ENCODE measurements around the gene SLC17A2. TPM values are rescaled to one million over a fixed set of nuclear protein-coding genes. Genes with fewer than 3 reads are reported as not detected.

SLC17A2 gene
- total and polyA plus RNA-seq, 7 experiments from 2014 or later: 0.15 TPM; not detected in 6

DNA sequence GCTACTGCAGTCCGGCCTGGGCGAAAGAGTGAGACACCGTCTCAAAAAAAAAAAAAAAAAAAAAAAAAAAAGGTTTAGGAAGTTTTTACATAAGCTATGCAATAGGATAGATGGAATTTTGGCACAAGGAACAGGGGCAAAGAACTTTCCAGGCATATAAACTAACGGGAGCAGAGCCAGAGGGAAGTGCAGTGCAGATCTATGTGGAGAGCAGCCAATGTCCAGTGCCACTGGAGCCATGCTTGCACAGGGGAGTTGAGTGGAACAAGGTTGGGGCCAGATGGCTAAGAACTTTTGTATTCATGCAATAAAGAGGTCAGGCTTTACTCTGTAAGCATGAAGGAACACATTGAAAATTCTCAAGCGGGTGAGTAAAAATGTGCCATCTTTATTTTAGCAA, 10.8 kb downstream of the SLC17A2 start:
- no peak overlapping the region for H3K4me3 Mint-ChIP-seq
- H3K4me1 Mint-ChIP-seq: peaks cover 0 to 6% (median 0%) of the 10 kb centered on the region in 7 donors
- H3K27me3 Mint-ChIP-seq: no peaks in the 10 kb centered on the region
- H3K27me3 ChIP-seq (ENCODE audit: control insufficient read depth in 2 of 2, insufficient read depth in 2 of 2, low read length in 2 of 2): no peaks in the 10 kb centered on the region
- ATAC-seq: no peak
- H3K4me1 ChIP-seq (ENCODE audit: control insufficient read depth in 2 of 2, insufficient read depth in 2 of 2, low read length in 2 of 2): no peaks in the 10 kb centered on the region
- H3K9me3 ChIP-seq (ENCODE audit: control insufficient read depth in 2 of 3, low read length in 3 of 3): no peaks in the 10 kb centered on the region
- peaks cover 0 to 10% (median 0%) of the 10 kb centered on the region in 5 donors for H3K36me3 Mint-ChIP-seq
- no peak overlapping the region for H3K4me3 ChIP-seq (ENCODE audit: low read length)
- no peak overlapping the region for H3K27ac Mint-ChIP-seq
- peaks cover 0 to 7% (median 0%) of the 10 kb centered on the region in 11 donors for H3K9me3 Mint-ChIP-seq
- ChIA-PET CTCF (no interaction called here), POLR2A (interaction anchor here (0.7 kb wide), 1 partner anchor 159 kb away, joined by 4 read pairs; no protein-coding TSS in a partner anchor)
- DNase-seq: no peak
- no peaks in the 10 kb centered on the region for H3K36me3 ChIP-seq (ENCODE audit: control insufficient read depth in 2 of 3, insufficient read depth in 3 of 3, low read length in 3 of 3)
- intact Hi-C loops (cut with micrococcal nuclease): no loop called here
- H3K27ac ChIP-seq (ENCODE audit: low read depth, low read length): no peak overlapping the region

DNA sequence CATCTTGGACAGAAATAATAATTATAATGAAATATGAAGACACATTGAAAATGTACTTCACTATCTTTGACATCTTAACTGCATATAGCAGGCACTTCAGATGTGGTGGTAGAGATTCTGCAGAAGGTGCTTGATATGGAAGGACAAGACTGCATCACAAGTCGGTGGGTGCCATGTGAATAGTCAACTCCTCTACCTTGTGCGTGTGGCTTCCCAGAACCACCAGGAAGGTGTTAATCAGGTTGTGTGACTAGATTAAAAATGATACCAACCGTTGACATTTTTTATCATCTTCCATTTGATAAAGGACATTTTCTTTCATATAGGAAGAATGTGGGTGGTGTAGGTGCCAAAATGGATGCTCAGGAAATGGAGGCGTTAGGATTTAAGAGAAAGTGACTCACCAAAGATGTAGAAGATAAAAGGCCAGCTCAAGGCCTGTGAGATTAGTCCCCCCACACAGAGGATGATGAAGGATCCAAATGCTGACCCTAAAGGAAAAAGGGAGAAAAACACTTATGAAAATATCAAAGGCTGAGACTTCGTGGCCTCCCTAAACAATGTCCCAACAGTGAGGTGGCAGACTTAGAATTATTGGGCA, 12.3 kb downstream of the SLC17A2 start:
- no peak for DNase-seq
- H3K4me1 ChIP-seq (ENCODE audit: control insufficient read depth in 2 of 2, insufficient read depth in 2 of 2, low read length in 2 of 2): no peaks in the 10 kb centered on the region
- H3K4me3 ChIP-seq (ENCODE audit: low read length): no peak overlapping the region
- H3K9me3 ChIP-seq (ENCODE audit: control insufficient read depth in 2 of 3, low read length in 3 of 3): no peaks in the 10 kb centered on the region
- Mint-ChIP-seq H3K36me3 (peaks cover 0 to 15% (median 4%) of the 10 kb centered on the region in 5 donors), H3K4me3 (no peak overlapping the region), H3K9me3 (peaks cover 0 to 12% (median 0%) of the 10 kb centered on the region in 11 donors), H3K27me3 (peaks cover 0 to 5% (median 0%) of the 10 kb centered on the region in 5 donors), H3K4me1 (peaks cover 0 to 14% (median 0%) of the 10 kb centered on the region in 7 donors), H3K27ac (no peak overlapping the region)
- ChIA-PET CTCF (no interaction called here), POLR2A (no interaction called here)
- no peak for ATAC-seq
- H3K36me3 ChIP-seq (ENCODE audit: control insufficient read depth in 2 of 3, insufficient read depth in 3 of 3, low read length in 3 of 3): no peaks in the 10 kb centered on the region
- intact Hi-C loops (cut with micrococcal nuclease): no loop called here
- no peaks in the 10 kb centered on the region for H3K27me3 ChIP-seq (ENCODE audit: control insufficient read depth in 2 of 2, insufficient read depth in 2 of 2, low read length in 2 of 2)
- no peak overlapping the region for H3K27ac ChIP-seq (ENCODE audit: low read depth, low read length)

DNA sequence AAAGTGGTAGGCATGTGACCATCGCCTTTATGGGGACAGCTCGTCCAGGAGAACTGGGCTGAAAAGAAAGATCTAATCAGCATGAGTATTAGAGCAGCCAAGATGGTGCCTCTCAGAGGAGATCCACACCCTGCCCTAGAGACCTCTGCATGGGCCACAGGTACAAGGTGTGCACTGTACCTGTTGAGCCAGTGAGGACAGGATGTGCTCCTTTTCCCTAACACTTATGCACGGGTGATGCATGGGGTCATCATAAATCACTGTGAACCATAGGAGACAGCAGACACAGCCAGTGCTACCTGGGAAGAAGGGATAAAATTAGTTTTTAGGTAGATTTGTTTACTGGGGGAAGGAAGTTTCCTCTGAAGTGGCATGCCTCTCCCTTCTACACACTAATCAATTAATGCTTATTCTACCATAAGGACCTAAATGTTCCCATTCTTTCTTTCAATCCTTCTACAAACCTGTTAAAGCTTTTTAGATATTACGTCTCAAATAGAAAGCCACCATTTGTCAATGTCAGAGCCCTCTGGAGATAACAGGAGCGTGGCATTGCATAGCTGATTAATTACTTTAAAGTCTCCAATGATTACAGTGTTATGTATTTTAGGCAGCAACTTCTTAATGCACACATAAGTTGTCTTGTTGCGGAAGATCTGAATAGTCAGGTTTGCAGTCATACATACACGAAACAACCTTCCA, 13.6 kb downstream of the SLC17A2 start:
- Histone ChIP-seq H3K36me3 (ENCODE audit: control insufficient read depth in 2 of 3, insufficient read depth in 3 of 3, low read length in 3 of 3) (no peaks in the 10 kb centered on the region), H3K4me1 (ENCODE audit: control insufficient read depth in 2 of 2, insufficient read depth in 2 of 2, low read length in 2 of 2) (no peaks in the 10 kb centered on the region), H3K9me3 (ENCODE audit: control insufficient read depth in 2 of 3, low read length in 3 of 3) (no peaks in the 10 kb centered on the region), H3K27ac (ENCODE audit: low read depth, low read length) (no peak overlapping the region), H3K4me3 (ENCODE audit: low read length) (no peak overlapping the region), H3K27me3 (ENCODE audit: control insufficient read depth in 2 of 2, insufficient read depth in 2 of 2, low read length in 2 of 2) (no peaks in the 10 kb centered on the region)
- H3K27ac Mint-ChIP-seq: no peak overlapping the region
- no peak for ATAC-seq
- H3K4me1 Mint-ChIP-seq: peaks cover 0 to 14% (median 0%) of the 10 kb centered on the region in 7 donors
- peaks cover 0 to 15% (median 4%) of the 10 kb centered on the region in 5 donors for H3K36me3 Mint-ChIP-seq
- CTCF ChIA-PET: no interaction called here
- no peak for DNase-seq
- peaks cover 0 to 5% (median 0%) of the 10 kb centered on the region in 5 donors for H3K27me3 Mint-ChIP-seq
- POLR2A ChIA-PET: no interaction called here
- no peak overlapping the region for H3K4me3 Mint-ChIP-seq
- intact Hi-C loops (cut with micrococcal nuclease): no loop called here
- H3K9me3 Mint-ChIP-seq: peaks cover 0 to 12% (median 0%) of the 10 kb centered on the region in 11 donors

DNA sequence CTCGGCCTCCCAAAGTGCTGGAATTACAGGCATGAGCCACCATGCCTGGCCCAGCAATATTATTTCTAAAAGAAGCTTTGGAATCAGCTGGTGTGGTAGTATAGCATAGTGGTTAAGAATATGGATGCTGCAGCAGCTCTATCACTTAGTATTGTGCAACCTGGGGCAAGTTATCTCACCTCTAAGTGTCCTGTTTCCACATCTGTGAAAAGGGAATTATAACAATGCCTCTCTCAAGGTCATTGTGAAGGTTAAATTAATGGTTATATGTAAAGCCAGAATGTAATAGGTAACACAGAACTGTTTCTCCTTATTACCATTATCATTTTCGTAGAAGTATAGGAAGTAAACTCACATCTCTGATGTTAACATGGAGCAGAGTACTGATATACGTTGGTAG, 14.2 kb downstream of the SLC17A2 start:
- no peaks in the 10 kb centered on the region for H3K36me3 ChIP-seq (ENCODE audit: control insufficient read depth in 2 of 3, insufficient read depth in 3 of 3, low read length in 3 of 3)
- Mint-ChIP-seq H3K4me1 (peaks cover 0 to 17% (median 0%) of the 10 kb centered on the region in 7 donors), H3K4me3 (no peak overlapping the region), H3K27ac (no peak overlapping the region), H3K36me3 (peaks cover 0 to 18% (median 4%) of the 10 kb centered on the region in 5 donors), H3K9me3 (peaks cover 0 to 12% (median 0%) of the 10 kb centered on the region in 11 donors), H3K27me3 (peaks cover 0 to 5% (median 0%) of the 10 kb centered on the region in 5 donors)
- no peak overlapping the region for H3K27ac ChIP-seq (ENCODE audit: low read depth, low read length)
- H3K9me3 ChIP-seq (ENCODE audit: control insufficient read depth in 2 of 3, low read length in 3 of 3): no peaks in the 10 kb centered on the region
- intact Hi-C loops (cut with micrococcal nuclease): no loop called here
- DNase-seq (no peak), ATAC-seq (no peak)
- CTCF ChIA-PET: no interaction called here
- POLR2A ChIA-PET: no interaction called here
- H3K4me3 ChIP-seq (ENCODE audit: low read length): no peak overlapping the region
- no peaks in the 10 kb centered on the region for H3K4me1 ChIP-seq (ENCODE audit: control insufficient read depth in 2 of 2, insufficient read depth in 2 of 2, low read length in 2 of 2)
- H3K27me3 ChIP-seq (ENCODE audit: control insufficient read depth in 2 of 2, insufficient read depth in 2 of 2, low read length in 2 of 2): no peaks in the 10 kb centered on the region

DNA sequence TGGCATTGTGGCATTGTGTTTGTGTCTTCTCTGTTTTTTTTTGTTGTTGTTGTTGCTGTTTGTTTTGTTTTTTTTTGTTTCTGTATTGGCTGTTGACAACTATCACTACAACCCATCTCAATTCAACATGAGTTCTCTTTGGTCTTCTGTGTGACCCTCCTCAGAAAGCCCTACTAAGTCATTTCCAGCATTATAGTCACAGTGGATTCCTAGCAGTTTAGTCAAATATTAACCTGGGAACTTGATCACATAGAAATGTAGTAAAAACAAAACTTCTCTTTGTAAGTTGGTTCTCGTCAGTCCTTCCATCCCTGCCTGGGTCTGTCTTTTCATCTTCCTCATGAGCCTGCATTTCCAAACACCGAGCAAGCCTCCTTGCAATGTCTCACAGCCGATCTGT, 16.8 kb downstream of the SLC17A2 start:
- Histone ChIP-seq H3K9me3 (ENCODE audit: control insufficient read depth in 2 of 3, low read length in 3 of 3) (no peaks in the 10 kb centered on the region), H3K36me3 (ENCODE audit: control insufficient read depth in 2 of 3, insufficient read depth in 3 of 3, low read length in 3 of 3) (no peaks in the 10 kb centered on the region), H3K27me3 (ENCODE audit: control insufficient read depth in 2 of 2, insufficient read depth in 2 of 2, low read length in 2 of 2) (no peaks in the 10 kb centered on the region), H3K4me1 (ENCODE audit: control insufficient read depth in 2 of 2, insufficient read depth in 2 of 2, low read length in 2 of 2) (no peaks in the 10 kb centered on the region), H3K4me3 (ENCODE audit: low read length) (no peak overlapping the region), H3K27ac (ENCODE audit: low read depth, low read length) (no peak overlapping the region)
- ChIA-PET CTCF (no interaction called here), POLR2A (interaction anchor here (0.6 kb wide), 1 partner anchor 58 kb away, joined by 3 read pairs; no protein-coding TSS in a partner anchor)
- Mint-ChIP-seq H3K4me1 (peaks cover 0 to 17% (median 0%) of the 10 kb centered on the region in 7 donors), H3K27me3 (peaks cover 0 to 5% (median 0%) of the 10 kb centered on the region in 5 donors), H3K9me3 (peaks cover 0 to 12% (median 0%) of the 10 kb centered on the region in 11 donors), H3K27ac (peak overlapping the region in 1 of 9 donors; percentile 47), H3K4me3 (peak overlapping the region in 1 of 10 donors; percentile 1), H3K36me3 (peaks cover 0 to 18% (median 4%) of the 10 kb centered on the region in 5 donors)
- ATAC-seq: no peak
- no peak for DNase-seq
- intact Hi-C loops (cut with micrococcal nuclease): no loop called here

DNA sequence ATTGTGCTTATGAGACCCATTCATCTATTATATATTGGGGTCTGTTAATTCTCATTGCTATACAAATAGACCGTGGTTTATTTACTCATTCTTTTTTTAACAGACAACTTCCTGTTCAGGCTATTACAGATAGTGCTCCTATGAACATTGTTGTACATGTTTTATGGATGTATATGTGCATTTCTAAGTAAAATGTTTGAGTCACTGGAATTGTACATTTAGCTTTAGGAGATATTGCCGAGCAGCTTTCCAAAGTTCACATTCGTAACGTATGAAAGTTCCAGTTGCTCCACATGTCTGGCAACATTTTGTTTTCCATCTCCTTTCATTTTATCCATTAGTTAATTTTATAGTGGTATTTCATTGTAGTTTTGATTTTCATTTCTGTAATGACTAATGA, 19.1 kb downstream of the SLC17A2 start:
- Histone ChIP-seq H3K27ac (ENCODE audit: low read depth, low read length) (no peak overlapping the region), H3K4me1 (ENCODE audit: control insufficient read depth in 2 of 2, insufficient read depth in 2 of 2, low read length in 2 of 2) (no peaks in the 10 kb centered on the region), H3K4me3 (ENCODE audit: low read length) (no peak overlapping the region), H3K9me3 (ENCODE audit: control insufficient read depth in 2 of 3, low read length in 3 of 3) (no peaks in the 10 kb centered on the region), H3K36me3 (ENCODE audit: control insufficient read depth in 2 of 3, insufficient read depth in 3 of 3, low read length in 3 of 3) (no peaks in the 10 kb centered on the region), H3K27me3 (ENCODE audit: control insufficient read depth in 2 of 2, insufficient read depth in 2 of 2, low read length in 2 of 2) (no peaks in the 10 kb centered on the region)
- Mint-ChIP-seq H3K4me1 (peaks cover 0 to 15% (median 0%) of the 10 kb centered on the region in 7 donors), H3K27me3 (peaks cover 0 to 8% (median 4%) of the 10 kb centered on the region in 5 donors), H3K4me3 (no peak overlapping the region), H3K27ac (no peak overlapping the region), H3K36me3 (peaks cover 0 to 11% (median 4%) of the 10 kb centered on the region in 5 donors), H3K9me3 (peaks cover 0 to 4% (median 0%) of the 10 kb centered on the region in 11 donors)
- intact Hi-C loops (cut with micrococcal nuclease): no loop called here
- CTCF ChIA-PET: no interaction called here
- no peak for ATAC-seq
- DNase-seq: no peak
- POLR2A ChIA-PET: no interaction called here
